CD4-positive, alpha-beta memory T cell (primary cell): ENCODE measurements around the gene HSPA12B. TPM values are rescaled to one million over a fixed set of nuclear protein-coding genes. Genes with fewer than 3 reads are reported as not detected.

Source experiments
- CTCF ChIA-PET: fragments of 350-600 bp; sonication (Branson Sonifier 250); formaldehyde crosslinking; loops from one replicate; lab custom pipeline; 2021; ENCODE audit warnings: inconsistent platforms; ENCODE audit not compliant: partially characterized antibody; lab: Charles Lee
- POLR2A ChIA-PET: fragments of 350-600 bp; sonication (Branson Sonifier 250); formaldehyde crosslinking; loops from one replicate; lab custom pipeline; 2021; ENCODE audit not compliant: partially characterized antibody; lab: Charles Lee
- DNase-seq, 5 donors: peaks; one replicate each; pipeline versions ENCODE4 v3.0.0 to v3.0.0-alpha.2; 2020 to 2022; ENCODE audit warnings: mixed read lengths in 1 of 5
- H3K27ac ChIP-seq: one replicate; pipeline ENCODE4 v1.7.0; 2013; ENCODE audit warnings: low read depth, low read length
- H3K27me3 ChIP-seq: 2 replicates; pipeline ENCODE4 v1.7.0; 2013; ENCODE audit warnings: mild to moderate bottlenecking, low read length, moderate library complexity; ENCODE audit not compliant: insufficient read depth
- H3K36me3 ChIP-seq: 2 replicates; pipeline ENCODE4 v1.7.0; 2013; ENCODE audit warnings: mild to moderate bottlenecking, low read length, moderate library complexity; ENCODE audit not compliant: insufficient read depth
- H3K4me1 ChIP-seq: 2 replicates; pipeline ENCODE4 v1.7.0; 2013; ENCODE audit warnings: mild to moderate bottlenecking, low read length, moderate library complexity; ENCODE audit not compliant: insufficient read depth
- H3K4me3 ChIP-seq, 2 donors: one replicate each; pipeline ENCODE4 v1.7.0; 2013; ENCODE audit warnings: low read length in 2 of 2, mild to moderate bottlenecking in 1 of 2
- H3K9me3 ChIP-seq, 2 donors: one replicate each; pipeline ENCODE4 v1.7.0; 2013; ENCODE audit warnings: low read length in 2 of 2, control low read depth in 1 of 2; ENCODE audit not compliant: control insufficient read depth in 1 of 2
- H3K27ac Mint-ChIP-seq, 7 donors: one replicate each; pipeline ENCODE4 v1.8.0; 2020 to 2021; ENCODE audit warnings: mixed read lengths in 7 of 7, mild to moderate bottlenecking in 6 of 7, inconsistent platforms in 3 of 7, moderate library complexity in 3 of 7
- H3K27me3 Mint-ChIP-seq, 2 donors: one replicate each; pipeline ENCODE4 v1.8.0; 2020 to 2021; ENCODE audit warnings: mixed read lengths in 2 of 2
- H3K36me3 Mint-ChIP-seq, 2 donors: one replicate each; pipeline ENCODE4 v1.8.0; 2020 to 2021; ENCODE audit warnings: mixed read lengths in 2 of 2, inconsistent platforms in 1 of 2, mild to moderate bottlenecking in 1 of 2
- H3K4me1 Mint-ChIP-seq, 4 donors: one replicate each; pipeline ENCODE4 v1.8.0; 2020 to 2021; ENCODE audit warnings: mixed read lengths in 4 of 4, mild to moderate bottlenecking in 1 of 4
- H3K4me3 Mint-ChIP-seq, 8 donors: one replicate each; pipeline ENCODE4 v1.8.0; 2020 to 2021; ENCODE audit warnings: mixed read lengths in 8 of 8, mild to moderate bottlenecking in 7 of 8, moderate library complexity in 6 of 8, inconsistent platforms in 3 of 8
- H3K9me3 Mint-ChIP-seq, 8 donors: one replicate each; pipeline ENCODE4 v1.8.0; 2020 to 2021; ENCODE audit warnings: mixed read lengths in 8 of 8, mild to moderate bottlenecking in 5 of 8, inconsistent platforms in 3 of 8, moderate library complexity in 1 of 8
- intact Hi-C: fragments of 100-400 bp; cut with micrococcal nuclease; formaldehyde crosslinking; loops from one replicate; pipeline ENCODE4 v1.15.1; 2023
- polyA plus RNA-seq, 2 donors: library from polyadenylated mRNA; unstranded; fragments of 300-500 nt; fragmentation: Illumina TruSeq; gene quantifications; one replicate each; pipeline ENCODE4 v1.2.3, GENCODE V29; 2021
- total RNA-seq, 2 experiments: library from RNA; stranded (reverse); gene quantifications; one replicate each; pipeline ENCODE4 v1.2.3, GENCODE V29; 2021

The HSPA12B gene
- total and polyA plus RNA-seq, 4 experiments from 2014 or later = 0.22 TPM; not detected in 3

GRCh38 chr20:3798908-3799248 lies 66.4 kb downstream of the HSPA12B start:
- intact Hi-C loops = no loop called here
- peak overlapping the region; percentile 68 for H3K27ac ChIP-seq
- peaks cover 32 to 85% (median 57%) of the 10 kb centered on the region in 4 donors for H3K4me1 Mint-ChIP-seq
- H3K4me1 ChIP-seq = peaks cover 69% of the 10 kb centered on the region
- no peak for DNase-seq
- peak overlapping the region; percentile 98 to 100 (median 100) for H3K4me3 Mint-ChIP-seq
- H3K36me3 ChIP-seq = peaks cover 43% of the 10 kb centered on the region
- H3K36me3 Mint-ChIP-seq = peaks cover 64 to 70% of the 10 kb centered on the region in 2 donors
- no peaks in the 10 kb centered on the region for H3K27me3 ChIP-seq
- no peaks in the 10 kb centered on the region for H3K9me3 Mint-ChIP-seq
- ChIA-PET CTCF (interaction anchor here (1.2 to 3.3 kb wide), 4 partner anchors 9 to 30 kb away, joined by 3 to 25 read pairs (median 4); partner anchors contain the start of gene AP5S1), POLR2A (interaction anchor here (0.9 to 3.7 kb wide), 9 partner anchors 11 to 239 kb away, joined by 3 to 37 read pairs (median 5); partner anchors contain the start of genes ADISSP and CENPB)
- H3K27ac Mint-ChIP-seq = peak overlapping the region; percentile 92 to 99 (median 96)
- no peaks in the 10 kb centered on the region for H3K27me3 Mint-ChIP-seq
- H3K4me3 ChIP-seq = peak overlapping the region; percentile 42 to 94
- no peaks in the 10 kb centered on the region for H3K9me3 ChIP-seq

GRCh38 chr20:3800256-3800877 lies 67.9 kb downstream of the HSPA12B start:
- H3K4me1 Mint-ChIP-seq = peaks cover 36 to 91% (median 59%) of the 10 kb centered on the region in 4 donors
- Histone ChIP-seq H3K27ac (peak overlapping the region; percentile 68), H3K4me1 (peaks cover 77% of the 10 kb centered on the region), H3K9me3 (no peaks in the 10 kb centered on the region), H3K27me3 (no peaks in the 10 kb centered on the region), H3K36me3 (peaks cover 58% of the 10 kb centered on the region), H3K4me3 (no peak overlapping the region)
- POLR2A ChIA-PET = interaction anchor here (1.2 to 3.7 kb wide), 8 partner anchors 9 to 101 kb away, joined by 4 to 37 read pairs (median 8); partner anchors contain the start of genes ADISSP and CENPB
- H3K27ac Mint-ChIP-seq = peak overlapping the region; percentile 61 to 99 (median 95)
- H3K36me3 Mint-ChIP-seq = peaks cover 75 to 83% of the 10 kb centered on the region in 2 donors
- H3K9me3 Mint-ChIP-seq = no peaks in the 10 kb centered on the region
- H3K27me3 Mint-ChIP-seq = no peaks in the 10 kb centered on the region
- CTCF ChIA-PET = interaction anchor here (0.5 to 3.3 kb wide), 8 partner anchors 11 to 32 kb away, joined by 3 to 25 read pairs (median 4); partner anchors contain the start of gene AP5S1
- DNase-seq = no peak
- intact Hi-C loops = no loop called here
- peak overlapping the region; percentile 20 to 100 (median 99) for H3K4me3 Mint-ChIP-seq

DNA sequence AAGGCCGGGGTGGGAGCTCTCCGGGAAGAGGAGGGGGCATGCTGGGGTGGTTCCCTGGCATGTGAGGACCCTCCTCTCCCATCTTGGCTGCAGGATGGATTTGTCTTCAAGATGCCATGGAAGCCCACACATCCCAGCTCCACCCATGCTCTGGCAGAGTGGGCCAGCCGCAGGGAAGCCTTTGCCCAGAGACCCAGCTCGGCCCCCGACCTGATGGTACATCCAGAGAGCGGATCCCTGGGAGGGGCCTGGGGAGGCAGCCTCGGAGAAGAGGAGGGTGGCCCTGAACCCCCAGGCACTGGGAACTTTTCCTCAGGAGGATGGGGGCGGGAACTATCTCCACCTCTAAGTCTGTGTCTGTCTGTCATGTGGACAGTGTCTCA lies 68.4 kb downstream of the HSPA12B start:
- H3K36me3 Mint-ChIP-seq = peaks cover 80 to 85% of the 10 kb centered on the region in 2 donors
- H3K27ac Mint-ChIP-seq = peak overlapping the region; percentile 62 to 99 (median 92)
- Histone ChIP-seq H3K27ac (peak overlapping the region; percentile 68), H3K27me3 (no peaks in the 10 kb centered on the region), H3K4me1 (peaks cover 81% of the 10 kb centered on the region), H3K36me3 (peaks cover 63% of the 10 kb centered on the region), H3K9me3 (no peaks in the 10 kb centered on the region), H3K4me3 (no peak overlapping the region)
- H3K4me3 Mint-ChIP-seq = peak overlapping the region in 1 of 8 donors; percentile 13
- H3K27me3 Mint-ChIP-seq = no peaks in the 10 kb centered on the region
- intact Hi-C loops = no loop called here
- H3K4me1 Mint-ChIP-seq = peaks cover 39 to 91% (median 61%) of the 10 kb centered on the region in 4 donors
- CTCF ChIA-PET = interaction anchor here (0.5 to 3.3 kb wide), 3 partner anchors 12 to 19 kb away, joined by 3 to 25 read pairs (median 4); partner anchors contain the start of gene AP5S1
- no peaks in the 10 kb centered on the region for H3K9me3 Mint-ChIP-seq
- POLR2A ChIA-PET = interaction anchor here (1.2 to 3.7 kb wide), 5 partner anchors 10 to 91 kb away, joined by 4 to 37 read pairs (median 8); partner anchors contain the start of gene CENPB
- DNase-seq = no peak

- Histone ChIP-seq H3K4me3 (no peak overlapping the region), H3K36me3 (peaks cover 67% of the 10 kb centered on the region), H3K9me3 (no peaks in the 10 kb centered on the region), H3K27me3 (no peaks in the 10 kb centered on the region), H3K27ac (peak overlapping the region; percentile 68), H3K4me1 (peaks cover 85% of the 10 kb centered on the region)
- Mint-ChIP-seq H3K4me1 (peaks cover 42 to 92% (median 62%) of the 10 kb centered on the region in 4 donors), H3K27me3 (no peaks in the 10 kb centered on the region), H3K4me3 (peak overlapping the region in 2 of 8 donors; percentile 6 to 24), H3K9me3 (no peaks in the 10 kb centered on the region), H3K27ac (peak overlapping the region; percentile 52 to 95 (median 74)), H3K36me3 (peaks cover 85% of the 10 kb centered on the region in 2 donors)
- CTCF ChIA-PET = interaction anchor here (0.5 to 3.3 kb wide), 3 partner anchors 11 to 18 kb away, joined by 3 to 25 read pairs (median 4); partner anchors contain the start of gene AP5S1
- intact Hi-C loops = no loop called here
- DNase-seq = no peak
- POLR2A ChIA-PET = interaction anchor here (1.2 to 3.7 kb wide), 4 partner anchors 10 to 90 kb away, joined by 4 to 37 read pairs (median 8); partner anchors contain the start of gene CENPB
Observed at GRCh38 chr20:3801299-3801698, 68.8 kb downstream of the HSPA12B start.

GRCh38 chr20:3801846-3802245 lies 69.4 kb downstream of the HSPA12B start:
- Histone ChIP-seq H3K4me1 (peaks cover 89% of the 10 kb centered on the region), H3K36me3 (peaks cover 67% of the 10 kb centered on the region), H3K9me3 (no peaks in the 10 kb centered on the region), H3K4me3 (no peak overlapping the region), H3K27ac (peak overlapping the region; percentile 68), H3K27me3 (no peaks in the 10 kb centered on the region)
- peak overlapping the region in 1 of 8 donors; percentile 17 for H3K4me3 Mint-ChIP-seq
- peaks cover 45 to 96% (median 65%) of the 10 kb centered on the region in 4 donors for H3K4me1 Mint-ChIP-seq
- H3K27me3 Mint-ChIP-seq = no peaks in the 10 kb centered on the region
- POLR2A ChIA-PET = interaction anchor here (2.0 to 2.8 kb wide), 2 partner anchors 11 to 23 kb away, joined by 8 to 9 read pairs; no protein-coding TSS in a partner anchor
- H3K27ac Mint-ChIP-seq = peak overlapping the region in 4 of 7 donors; percentile 68 to 92 (median 78)
- H3K36me3 Mint-ChIP-seq = peaks cover 87% of the 10 kb centered on the region in 2 donors
- CTCF ChIA-PET = interaction anchor here (3.3 kb wide), 1 partner anchor 18 kb away, joined by 25 read pairs; the partner anchor contains the start of gene AP5S1
- no peak for DNase-seq
- no peaks in the 10 kb centered on the region for H3K9me3 Mint-ChIP-seq
- intact Hi-C loops = no loop called here

Other genes with a start within 250 kb of the HSPA12B start
- not detected for gene GFRA4, start 69.3 kb upstream of the HSPA12B start, total RNA-seq
- gene GFRA4, start 69.3 kb upstream of the HSPA12B start, polyA plus RNA-seq = not detected
- gene ADAM33, start 50.7 kb upstream of the HSPA12B start, total RNA-seq = not detected
- gene ADAM33, start 50.7 kb upstream of the HSPA12B start, polyA plus RNA-seq = not detected
- gene SIGLEC1, start 20.1 kb upstream of the HSPA12B start, total RNA-seq = under 1 TPM; 0.30 to 0.32 TPM
- not detected for gene SIGLEC1, start 20.1 kb upstream of the HSPA12B start, polyA plus RNA-seq
- 10 to 100 TPM; 15.7 to 17.3 TPM for gene ADISSP, start 35.1 kb downstream of the HSPA12B start, total RNA-seq
- 10 to 100 TPM; 16.3 to 31.5 TPM for gene ADISSP, start 35.1 kb downstream of the HSPA12B start, polyA plus RNA-seq
- gene SPEF1, start 48.8 kb downstream of the HSPA12B start, total RNA-seq = not detected
- under 1 TPM in 1 of 2 donors, not detected in 1; 0.15 TPM for gene SPEF1, start 48.8 kb downstream of the HSPA12B start, polyA plus RNA-seq
- gene CENPB, start 54.1 kb downstream of the HSPA12B start, total RNA-seq = 10 to 100 TPM; 52.2 to 56.7 TPM
- 1 to 10 TPM in 1 of 2 donors, under 1 TPM in 1; 0.56 to 1.9 TPM for gene CENPB, start 54.1 kb downstream of the HSPA12B start, polyA plus RNA-seq
- gene CDC25B, start 63.6 kb downstream of the HSPA12B start, total RNA-seq = 100 to 1,000 TPM; 410 to 420 TPM
- 10 to 100 TPM; 25.9 to 55.9 TPM for gene CDC25B, start 63.6 kb downstream of the HSPA12B start, polyA plus RNA-seq
- 10 to 100 TPM; 10.4 to 11.1 TPM for gene AP5S1, start 87.9 kb downstream of the HSPA12B start, total RNA-seq
- gene AP5S1, start 87.9 kb downstream of the HSPA12B start, polyA plus RNA-seq = 10 to 100 TPM; 14.5 to 16.8 TPM
- gene MAVS, start 114.1 kb downstream of the HSPA12B start, total RNA-seq = 10 to 100 TPM; 45.2 to 49.3 TPM
- gene MAVS, start 114.1 kb downstream of the HSPA12B start, polyA plus RNA-seq = 1 to 10 TPM; 1.2 to 8.5 TPM
- gene PANK2, start 156.7 kb downstream of the HSPA12B start, total RNA-seq = 10 to 100 TPM; 71.4 to 80.5 TPM
- gene PANK2, start 156.7 kb downstream of the HSPA12B start, polyA plus RNA-seq = 10 to 100 TPM; 48.5 to 54.3 TPM